Immature natural killer cell (primary cell): ENCODE results near the gene DNAL1. TPM values are rescaled to one million over a fixed set of nuclear protein-coding genes. Genes with fewer than 3 reads are reported as not detected.
"Not testable (repeated sequence)": the region's sequence is repeated elsewhere in the genome, so short reads cannot be mapped to it uniquely, and the experiment has no call there.

Experiments used
- DNase-seq, 3 donors: peaks; one replicate each; pipeline ENCODE4 v3.0.0; 2022; ENCODE audit warnings: mixed read lengths in 1 of 3
- H3K27ac Mint-ChIP-seq, 6 donors: one replicate each; pipeline ENCODE4 v1.8.0; 2020; ENCODE audit warnings: mixed read lengths in 6 of 6, mild to moderate bottlenecking in 5 of 6, inconsistent platforms in 4 of 6, moderate library complexity in 3 of 6
- H3K27me3 Mint-ChIP-seq, 3 donors: one replicate each; pipeline ENCODE4 v1.8.0; 2020 to 2021; ENCODE audit warnings: low read depth in 3 of 3, mild to moderate bottlenecking in 3 of 3, mixed read lengths in 3 of 3, moderate library complexity in 3 of 3, inconsistent platforms in 1 of 3
- H3K36me3 Mint-ChIP-seq, 3 donors: one replicate each; pipeline ENCODE4 v1.8.0; 2020; ENCODE audit warnings: mixed read lengths in 3 of 3, inconsistent platforms in 2 of 3, mild to moderate bottlenecking in 2 of 3
- H3K4me1 Mint-ChIP-seq, 2 donors: one replicate each; pipeline ENCODE4 v1.8.0; 2020; ENCODE audit warnings: inconsistent platforms in 2 of 2, mild to moderate bottlenecking in 2 of 2, mixed read lengths in 2 of 2, moderate library complexity in 1 of 2
- H3K4me3 Mint-ChIP-seq, 5 donors: one replicate each; pipeline ENCODE4 v1.8.0; 2020; ENCODE audit warnings: mild to moderate bottlenecking in 5 of 5, mixed read lengths in 5 of 5, inconsistent platforms in 3 of 5, moderate library complexity in 3 of 5
- H3K9me3 Mint-ChIP-seq, 6 donors: one replicate each; pipeline ENCODE4 v1.8.0; 2020; ENCODE audit warnings: mild to moderate bottlenecking in 6 of 6, mixed read lengths in 6 of 6, inconsistent platforms in 4 of 6, moderate library complexity in 3 of 6
- polyA plus RNA-seq, 3 donors: library from polyadenylated mRNA; unstranded; fragments of 300-500 nt; fragmentation: Illumina TruSeq; gene quantifications; one replicate each; pipeline ENCODE4 v1.2.3, GENCODE V29; 2021

The DNAL1 gene
- polyA plus RNA-seq, 3 donors from 2014 or later = 3.5 to 7.7 (median 4.4) TPM

- Mint-ChIP-seq H3K4me3 (no peak overlapping the region), H3K36me3 (peaks cover 0 to 18% (median 18%) of the 10 kb centered on the region in 3 donors), H3K27ac (no peak overlapping the region), H3K27me3 (no peaks in the 10 kb centered on the region), H3K4me1 (no peaks in the 10 kb centered on the region), H3K9me3 (no peaks in the 10 kb centered on the region)
- DNase-seq = no peak
Measured at GRCh38 chr14:73696466-73697400, 51.9 kb downstream of the DNAL1 start.

GRCh38 chr14:73700325-73700724 is 55.5 kb downstream of the DNAL1 start:
- Mint-ChIP-seq H3K36me3 (peaks cover 0 to 16% (median 10%) of the 10 kb centered on the region in 3 donors), H3K4me1 (no peaks in the 10 kb centered on the region), H3K9me3 (no peaks in the 10 kb centered on the region), H3K4me3 (no peak overlapping the region), H3K27me3 (no peaks in the 10 kb centered on the region), H3K27ac (peak overlapping the region in 2 of 6 donors; percentile 9 to 64)
- DNase-seq = no peak

- H3K27ac Mint-ChIP-seq, DNase-seq, H3K4me3 Mint-ChIP-seq, H3K36me3 Mint-ChIP-seq, H3K27me3 Mint-ChIP-seq, H3K9me3 Mint-ChIP-seq: not testable (repeated sequence)
- peaks cover 15 to 24% of the 10 kb centered on the region in 2 donors for H3K4me1 Mint-ChIP-seq
Measured at GRCh38 chr14:73708076-73708475, 63.3 kb downstream of the DNAL1 start.

- Mint-ChIP-seq H3K9me3 (no peaks in the 10 kb centered on the region), H3K27me3 (peaks cover 8 to 20% (median 13%) of the 10 kb centered on the region in 3 donors), H3K4me3 (peak overlapping the region in 1 of 5 donors; percentile 5), H3K27ac (peak overlapping the region in 4 of 6 donors; percentile 45 to 65 (median 52)), H3K36me3 (no peaks in the 10 kb centered on the region), H3K4me1 (peaks cover 26 to 31% of the 10 kb centered on the region in 2 donors)
- no peak for DNase-seq
Measured at GRCh38 chr14:73709904-73710469, 65.2 kb downstream of the DNAL1 start.

- peaks cover 9 to 20% (median 15%) of the 10 kb centered on the region in 3 donors for H3K27me3 Mint-ChIP-seq
- H3K4me3 Mint-ChIP-seq = no peak overlapping the region
- H3K9me3 Mint-ChIP-seq = no peaks in the 10 kb centered on the region
- peaks cover 26 to 31% of the 10 kb centered on the region in 2 donors for H3K4me1 Mint-ChIP-seq
- no peak overlapping the region for H3K27ac Mint-ChIP-seq
- DNase-seq = no peak
- peaks cover 0 to 2% (median 0%) of the 10 kb centered on the region in 3 donors for H3K36me3 Mint-ChIP-seq
Measured at GRCh38 chr14:73710737-73711136, 66.0 kb downstream of the DNAL1 start.

- peak; percentile 8 to 15 (median 12) for DNase-seq
- peak overlapping the region; percentile 91 to 98 (median 94) for H3K27ac Mint-ChIP-seq
- H3K9me3 Mint-ChIP-seq = no peaks in the 10 kb centered on the region
- H3K36me3 Mint-ChIP-seq = peaks cover 0 to 4% (median 0%) of the 10 kb centered on the region in 3 donors
- peaks cover 26 to 31% of the 10 kb centered on the region in 2 donors for H3K4me1 Mint-ChIP-seq
- H3K4me3 Mint-ChIP-seq = peak overlapping the region; percentile 92 to 100 (median 96)
- peaks cover 11 to 20% (median 16%) of the 10 kb centered on the region in 3 donors for H3K27me3 Mint-ChIP-seq
Measured at GRCh38 chr14:73712071-73712506, 67.3 kb downstream of the DNAL1 start.

- H3K27me3 Mint-ChIP-seq = peaks cover 11 to 20% (median 16%) of the 10 kb centered on the region in 3 donors
- H3K27ac Mint-ChIP-seq = peak overlapping the region; percentile 91 to 98 (median 94)
- no peaks in the 10 kb centered on the region for H3K9me3 Mint-ChIP-seq
- peaks cover 26 to 31% of the 10 kb centered on the region in 2 donors for H3K4me1 Mint-ChIP-seq
- peak overlapping the region; percentile 92 to 100 (median 96) for H3K4me3 Mint-ChIP-seq
- DNase-seq = peak; percentile 26 to 33 (median 28)
- H3K36me3 Mint-ChIP-seq = peaks cover 0 to 4% (median 0%) of the 10 kb centered on the region in 3 donors
Measured at GRCh38 chr14:73712540-73713180, 67.9 kb downstream of the DNAL1 start.

- Mint-ChIP-seq H3K27ac (peak overlapping the region; percentile 91 to 98 (median 94)), H3K4me3 (peak overlapping the region; percentile 92 to 100 (median 96)), H3K36me3 (peaks cover 0 to 4% (median 0%) of the 10 kb centered on the region in 3 donors), H3K9me3 (no peaks in the 10 kb centered on the region), H3K4me1 (peaks cover 26 to 31% of the 10 kb centered on the region in 2 donors), H3K27me3 (peaks cover 11 to 20% (median 18%) of the 10 kb centered on the region in 3 donors)
- no peak for DNase-seq
Measured at GRCh38 chr14:73713206-73713802, 68.5 kb downstream of the DNAL1 start.

GRCh38 chr14:73713803-73714655 is 69.2 kb downstream of the DNAL1 start, which contains the start of gene PNMA1:
TSS of gene PNMA1 (minus strand) at chr14:73714384. CDS start at chr14:73713639, 745 bp downstream.
- Mint-ChIP-seq H3K9me3 (no peaks in the 10 kb centered on the region), H3K27ac (peak within 1 kb of the TSS; percentile 91 to 98 (median 94)), H3K4me1 (peaks cover 26 to 31% of the 10 kb centered on the region in 2 donors), H3K27me3 (peaks cover 11 to 20% (median 18%) of the 10 kb centered on the region in 3 donors), H3K36me3 (peaks cover 0 to 4% (median 0%) of the 10 kb centered on the region in 3 donors), H3K4me3 (peak within 1 kb of the TSS; percentile 92 to 100 (median 96))
- peak; percentile 87 to 90 (median 89) for DNase-seq

GRCh38 chr14:73714656-73715081 is 69.9 kb downstream of the DNAL1 start:
- H3K9me3 Mint-ChIP-seq = no peaks in the 10 kb centered on the region
- peaks cover 26 to 31% of the 10 kb centered on the region in 2 donors for H3K4me1 Mint-ChIP-seq
- peaks cover 0 to 10% (median 4%) of the 10 kb centered on the region in 3 donors for H3K36me3 Mint-ChIP-seq
- H3K27ac Mint-ChIP-seq = peak overlapping the region; percentile 74 to 92 (median 88)
- H3K27me3 Mint-ChIP-seq = peaks cover 11 to 20% (median 18%) of the 10 kb centered on the region in 3 donors
- no peak for DNase-seq
- H3K4me3 Mint-ChIP-seq = peak overlapping the region; percentile 77 to 85 (median 81)

GRCh38 chr14:73715707-73716106 is 70.9 kb downstream of the DNAL1 start:
- H3K36me3 Mint-ChIP-seq = peaks cover 0 to 16% (median 6%) of the 10 kb centered on the region in 3 donors
- no peaks in the 10 kb centered on the region for H3K9me3 Mint-ChIP-seq
- H3K4me3 Mint-ChIP-seq = peak overlapping the region in 3 of 5 donors; percentile 10 to 40 (median 27)
- peaks cover 24 to 26% of the 10 kb centered on the region in 2 donors for H3K4me1 Mint-ChIP-seq
- no peak for DNase-seq
- H3K27ac Mint-ChIP-seq = peak overlapping the region; percentile 8 to 86 (median 72)
- H3K27me3 Mint-ChIP-seq = peaks cover 11 to 23% (median 15%) of the 10 kb centered on the region in 3 donors

- Mint-ChIP-seq H3K4me1 (peaks cover 16 to 19% of the 10 kb centered on the region in 2 donors), H3K4me3 (no peak overlapping the region), H3K9me3 (no peaks in the 10 kb centered on the region), H3K27ac (peak overlapping the region; percentile 21 to 67 (median 28)), H3K36me3 (peaks cover 0 to 28% (median 11%) of the 10 kb centered on the region in 3 donors), H3K27me3 (peaks cover 11 to 27% (median 15%) of the 10 kb centered on the region in 3 donors)
- DNase-seq = no peak
Measured at GRCh38 chr14:73717266-73717665, 72.5 kb downstream of the DNAL1 start.
